Jurkat, Clone E6-1 (cell line): ENCODE results near the gene YWHAE.

Experiments
- DNase-seq: peaks from one replicate; pipeline ENCODE4 v3.0.0-alpha.2; 2011; ENCODE audit warnings: low read depth, low spot score
- H3K4me3 ChIP-seq: 2 replicates; pipeline ENCODE4 v1.5.1; 2011; ENCODE audit warnings: mild to moderate bottlenecking, low read length, control low read depth, moderate library complexity

Gene YWHAE

GRCh38 chr17:1304522-1304921 lies 95.5 kb downstream of the YWHAE start:
- no peak overlapping the region for H3K4me3 ChIP-seq
- no peak for DNase-seq

GRCh38 chr17:1302761-1303160 lies 97.3 kb downstream of the YWHAE start:
- no peak for DNase-seq

GRCh38 chr17:1301546-1301945 lies 98.5 kb downstream of the YWHAE start:
- DNase-seq = no peak
- H3K4me3 ChIP-seq = no peak overlapping the region

More at GRCh38 chr17:1302761-1303160, 97.3 kb downstream of the YWHAE start:
- H3K4me3 ChIP-seq = no peak overlapping the region

- DNase-seq = no peak
- no peak overlapping the region for H3K4me3 ChIP-seq
Observed at GRCh38 chr17:1300371-1300905, 99.6 kb downstream of the YWHAE start.

- no peak overlapping the region for H3K4me3 ChIP-seq
- DNase-seq = no peak
Observed at GRCh38 chr17:1299552-1300370, 100.3 kb downstream of the YWHAE start.

GRCh38 chr17:1298606-1299005 lies 101.4 kb downstream of the YWHAE start:
- no peak overlapping the region for H3K4me3 ChIP-seq
- no peak for DNase-seq
